BJ (cell line): ENCODE measurements around the gene LRRC17. TPM values are rescaled to one million over a fixed set of nuclear protein-coding genes. Genes with fewer than 3 reads are reported as not detected.

ENCODE experiments used
- CTCF ChIA-PET: fragments of 350-600 bp; formaldehyde crosslinking; extraction: SDS; loops from one replicate; lab custom pipeline; 2021; ENCODE audit warnings: antibody characterized with exemption, inconsistent platforms; lab: Yijun Ruan, JAX
- POLR2A ChIA-PET: fragments of 300-600 bp; sonication (Branson Sonifier 250); formaldehyde crosslinking; extraction: SDS; loops from one replicate; lab custom pipeline; 2021; ENCODE audit warnings: antibody characterized with exemption; lab: Charles Lee
- DNase-seq: peaks from one replicate; pipeline ENCODE4 v3.0.0-alpha.2; 2011; ENCODE audit warnings: low read depth
- H3K27me3 ChIP-seq: 2 replicates; pipeline ENCODE4 v1.6.0; 2011; ENCODE audit warnings: low read length; ENCODE audit not compliant: control insufficient read depth, insufficient read depth
- H3K36me3 ChIP-seq: 2 replicates; pipeline ENCODE4 v1.5.1; 2011; ENCODE audit warnings: low read length; ENCODE audit not compliant: control insufficient read depth, insufficient read depth
- H3K4me3 ChIP-seq: 2 replicates; pipeline ENCODE4 v1.5.1; 2011; ENCODE audit warnings: low read depth, mild to moderate bottlenecking, control low read depth, low read length
- polyA plus RNA-seq: library from polyadenylated mRNA; depleted of rRNA; stranded (reverse); fragments of >200 nt; gene quantifications from 2 replicates; pipeline ENCODE4 v1.2.3, GENCODE V29; 2011
- TF ChIP-seq, protein P1 (sequence below): IDR thresholded peaks from 2 replicates; pipeline ENCODE4 v1.5.1; 2011; ENCODE audit warnings: low read depth, mild to moderate bottlenecking, control low read depth, inconsistent platforms, low read length, moderate library complexity; ENCODE audit not compliant: insufficient read depth

LRRC17 gene
- polyA plus RNA-seq, 1 experiment: 2.4 TPM

DNA sequence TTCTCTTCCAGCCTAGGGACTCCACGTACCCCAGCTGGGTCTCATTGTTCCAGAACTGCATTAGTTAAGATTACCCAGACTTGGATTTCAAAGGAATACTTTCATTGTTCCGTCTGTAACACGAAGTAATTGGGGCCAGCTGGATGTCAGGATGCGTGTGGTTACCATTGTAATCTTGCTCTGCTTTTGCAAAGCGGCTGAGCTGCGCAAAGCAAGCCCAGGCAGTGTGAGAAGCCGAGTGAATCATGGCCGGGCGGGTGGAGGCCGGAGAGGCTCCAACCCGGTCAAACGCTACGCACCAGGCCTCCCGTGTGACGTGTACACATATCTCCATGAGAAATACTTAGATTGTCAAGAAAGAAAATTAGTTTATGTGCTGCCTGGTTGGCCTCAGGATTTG, 21.0 kb downstream of the LRRC17 start:
- Histone ChIP-seq H3K27me3 (no peaks in the 10 kb centered on the region), H3K4me3 (no peak overlapping the region), H3K36me3 (no peaks in the 10 kb centered on the region)
- POLR2A ChIA-PET: no interaction called here
- TF ChIP-seq, protein P1, sequence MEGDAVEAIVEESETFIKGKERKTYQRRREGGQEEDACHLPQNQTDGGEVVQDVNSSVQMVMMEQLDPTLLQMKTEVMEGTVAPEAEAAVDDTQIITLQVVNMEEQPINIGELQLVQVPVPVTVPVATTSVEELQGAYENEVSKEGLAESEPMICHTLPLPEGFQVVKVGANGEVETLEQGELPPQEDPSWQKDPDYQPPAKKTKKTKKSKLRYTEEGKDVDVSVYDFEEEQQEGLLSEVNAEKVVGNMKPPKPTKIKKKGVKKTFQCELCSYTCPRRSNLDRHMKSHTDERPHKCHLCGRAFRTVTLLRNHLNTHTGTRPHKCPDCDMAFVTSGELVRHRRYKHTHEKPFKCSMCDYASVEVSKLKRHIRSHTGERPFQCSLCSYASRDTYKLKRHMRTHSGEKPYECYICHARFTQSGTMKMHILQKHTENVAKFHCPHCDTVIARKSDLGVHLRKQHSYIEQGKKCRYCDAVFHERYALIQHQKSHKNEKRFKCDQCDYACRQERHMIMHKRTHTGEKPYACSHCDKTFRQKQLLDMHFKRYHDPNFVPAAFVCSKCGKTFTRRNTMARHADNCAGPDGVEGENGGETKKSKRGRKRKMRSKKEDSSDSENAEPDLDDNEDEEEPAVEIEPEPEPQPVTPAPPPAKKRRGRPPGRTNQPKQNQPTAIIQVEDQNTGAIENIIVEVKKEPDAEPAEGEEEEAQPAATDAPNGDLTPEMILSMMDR: no peak
- CTCF ChIA-PET: interaction anchor here (0.6 kb wide), 1 partner anchor 21 kb away, joined by 3 read pairs; the partner anchor contains the start of gene LRRC17
- DNase-seq: peak; percentile 90

DNA sequence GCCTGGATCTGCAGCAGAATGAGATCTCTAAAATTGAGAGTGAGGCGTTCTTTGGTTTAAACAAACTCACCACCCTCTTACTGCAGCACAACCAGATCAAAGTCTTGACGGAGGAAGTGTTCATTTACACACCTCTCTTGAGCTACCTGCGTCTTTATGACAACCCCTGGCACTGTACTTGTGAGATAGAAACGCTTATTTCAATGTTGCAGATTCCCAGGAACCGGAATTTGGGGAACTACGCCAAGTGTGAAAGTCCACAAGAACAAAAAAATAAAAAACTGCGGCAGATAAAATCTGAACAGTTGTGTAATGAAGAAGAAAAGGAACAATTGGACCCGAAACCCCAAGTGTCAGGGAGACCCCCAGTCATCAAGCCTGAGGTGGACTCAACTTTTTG, 21.4 kb downstream of the LRRC17 start:
- no peaks in the 10 kb centered on the region for H3K27me3 ChIP-seq
- ChIA-PET POLR2A (no interaction called here), CTCF (no interaction called here)
- TF ChIP-seq, protein P1: no peak
- no peak overlapping the region for H3K4me3 ChIP-seq
- DNase-seq: no peak
- H3K36me3 ChIP-seq: no peaks in the 10 kb centered on the region

GRCh38 chr7:102934701-102935100, 21.9 kb downstream of the LRRC17 start:
- no peak for DNase-seq
- TF ChIP-seq, protein P1: no peak
- no peak overlapping the region for H3K4me3 ChIP-seq
- H3K36me3 ChIP-seq: no peaks in the 10 kb centered on the region
- POLR2A ChIA-PET: no interaction called here
- H3K27me3 ChIP-seq: no peaks in the 10 kb centered on the region
- CTCF ChIA-PET: no interaction called here

- Histone ChIP-seq H3K36me3 (no peaks in the 10 kb centered on the region), H3K27me3 (no peaks in the 10 kb centered on the region), H3K4me3 (no peak overlapping the region)
- POLR2A ChIA-PET: no interaction called here
- TF ChIP-seq, protein P1: no peak
- CTCF ChIA-PET: no interaction called here
- no peak for DNase-seq
Observed at GRCh38 chr7:102935450-102936115, 22.8 kb downstream of the LRRC17 start.

- POLR2A ChIA-PET: no interaction called here
- Histone ChIP-seq H3K27me3 (no peaks in the 10 kb centered on the region), H3K36me3 (no peaks in the 10 kb centered on the region), H3K4me3 (no peak overlapping the region)
- no peak for DNase-seq
- CTCF ChIA-PET: no interaction called here
- TF ChIP-seq, protein P1: no peak
Observed at GRCh38 chr7:102938679-102939078, 25.9 kb downstream of the LRRC17 start.
